Left ventricle myocardium inferior (tissue), 1 donor: ENCODE measurements around the gene LSM10. TPM values are rescaled to one million over a fixed set of nuclear protein-coding genes. Genes with fewer than 3 reads are reported as not detected.

Source experiments
- DNase-seq: peaks from one replicate; pipeline ENCODE4 v3.0.0-alpha.2; 2020
- H3K27ac ChIP-seq: fragments of 200-600 bp; replicated peaks from 2 replicates; pipeline ENCODE4 v1.8.0; 2021
- H3K27me3 ChIP-seq: fragments of 200-600 bp; 2 replicates; pipeline ENCODE4 v1.8.0; 2021; ENCODE audit warnings: low read depth
- H3K36me3 ChIP-seq: fragments of 200-600 bp; 2 replicates; pipeline ENCODE4 v1.8.0; 2021
- H3K4me1 ChIP-seq: fragments of 200-600 bp; 2 replicates; pipeline ENCODE4 v1.8.0; 2021
- H3K4me3 ChIP-seq: fragments of 200-600 bp; 2 replicates; pipeline ENCODE4 v1.8.0; 2021; ENCODE audit warnings: mild to moderate bottlenecking, moderate library complexity
- H3K9me3 ChIP-seq: fragments of 200-600 bp; replicated peaks from 2 replicates; pipeline ENCODE4 v1.8.0; 2021
- CTCF ChIP-seq: fragments of 200-600 bp; IDR thresholded peaks from 2 replicates; pipeline ENCODE4 v1.8.0; 2021; ENCODE audit warnings: antibody characterized with exemption, mild to moderate bottlenecking, borderline replicate concordance
- intact Hi-C: fragments of 100-400 bp; cut with micrococcal nuclease; formaldehyde crosslinking; loops from one replicate; pipeline ENCODE4 v1.11.0; 2022
- total RNA-seq: library from RNA; stranded (reverse); fragmentation: NEBNext Ultra II Directional; extraction: Animal tissue kit (Norgen Biotek cat#: 25700); gene quantifications from one replicate; pipeline ENCODE4 v1.2.1, GENCODE V29; 2021
- donor health status: DM: no; HTN: yes; CAD: no; lungs with severe emphysema.

LSM10 gene
- total RNA-seq, 1 donor from 2014 or later = 53.6 TPM

GRCh38 chr1:36387141-36387949 lies 10.4 kb downstream of the LSM10 start:
- Histone ChIP-seq H3K27me3 (no peaks in the 10 kb centered on the region), H3K36me3 (peaks cover 21% of the 10 kb centered on the region), H3K4me3 (peak overlapping the region; percentile 82), H3K27ac (peak overlapping the region; percentile 99), H3K4me1 (peaks cover 78% of the 10 kb centered on the region), H3K9me3 (no peaks in the 10 kb centered on the region)
- intact Hi-C loops = no loop called here
- no peak for DNase-seq
- TF ChIP-seq CTCF = no peak

GRCh38 chr1:36386265-36387140 lies 11.2 kb downstream of the LSM10 start:
- Histone ChIP-seq H3K4me1 (peaks cover 86% of the 10 kb centered on the region), H3K9me3 (no peaks in the 10 kb centered on the region), H3K27me3 (no peaks in the 10 kb centered on the region), H3K27ac (peak overlapping the region; percentile 99), H3K36me3 (peaks cover 14% of the 10 kb centered on the region), H3K4me3 (peak overlapping the region; percentile 82)
- TF ChIP-seq CTCF = no peak
- intact Hi-C loops = no loop called here
- DNase-seq = peak; percentile 89

GRCh38 chr1:36385410-36386264 lies 12.1 kb downstream of the LSM10 start, which contains the start of gene STK40:
TSS of gene STK40 (minus strand) at chr1:36385924. CDS start at chr1:36361332, 24,592 bp downstream.
- intact Hi-C loops = no loop called here
- peak; percentile 98 for DNase-seq
- Histone ChIP-seq H3K36me3 (peaks cover 5% of the 10 kb centered on the region), H3K4me3 (peak within 1 kb of the TSS; percentile 82), H3K27me3 (no peaks in the 10 kb centered on the region), H3K4me1 (peaks cover 95% of the 10 kb centered on the region), H3K27ac (peak within 1 kb of the TSS; percentile 99), H3K9me3 (no peaks in the 10 kb centered on the region)
- TF ChIP-seq CTCF = no peak

- H3K4me3 ChIP-seq = peak overlapping the region; percentile 82
- DNase-seq = peak; percentile 53
- no peaks in the 10 kb centered on the region for H3K27me3 ChIP-seq
- H3K27ac ChIP-seq = peak overlapping the region; percentile 99
- H3K9me3 ChIP-seq = no peaks in the 10 kb centered on the region
- peaks cover 96% of the 10 kb centered on the region for H3K4me1 ChIP-seq
- intact Hi-C loops = no loop called here
- no peak for TF ChIP-seq CTCF
- H3K36me3 ChIP-seq = no peaks in the 10 kb centered on the region
These were observed 12.9 kb downstream of the LSM10 start for GRCh38 chr1:36384542-36385409.
